RPMI8226 (cell line): ENCODE measurements around the gene ASCC3.
A peak's percentile ranks its signal among the peaks of the same experiment; 100 is the strongest.
"Not testable (repeated sequence)": the region's sequence is repeated elsewhere in the genome, so short reads cannot be mapped to it uniquely, and the experiment has no call there.

ENCODE experiments used
- DNase-seq: peaks from one replicate; pipeline ENCODE4 v3.0.0-alpha.2; 2015

Gene ASCC3

GRCh38 chr6:100657678-100658330 lies 223.3 kb downstream of the ASCC3 start:
- DNase-seq, result peak; percentile 4

- DNase-seq, result not testable (repeated sequence)
These were observed 240.0 kb downstream of the ASCC3 start for GRCh38 chr6:100641147-100641546.

GRCh38 chr6:100633096-100633777 lies 247.9 kb downstream of the ASCC3 start:
- no peak for DNase-seq

GRCh38 chr6:100630536-100630935 lies 250.6 kb downstream of the ASCC3 start:
- DNase-seq, result no peak

GRCh38 chr6:100627911-100628758 lies 253.0 kb downstream of the ASCC3 start:
- no peak for DNase-seq

GRCh38 chr6:100626721-100627120 lies 254.4 kb downstream of the ASCC3 start:
- DNase-seq, result no peak

GRCh38 chr6:100622907-100623692 lies 258.0 kb downstream of the ASCC3 start:
- DNase-seq, result no peak

GRCh38 chr6:100620085-100620840 lies 260.9 kb downstream of the ASCC3 start:
- DNase-seq, result no peak

GRCh38 chr6:100618351-100618671 lies 262.8 kb downstream of the ASCC3 start:
- DNase-seq, result no peak

- DNase-seq, result no peak
These were observed 263.3 kb downstream of the ASCC3 start for GRCh38 chr6:100617633-100618350.

- DNase-seq, result no peak
These were observed 266.2 kb downstream of the ASCC3 start for GRCh38 chr6:100614933-100615332.

GRCh38 chr6:100614386-100614785 lies 266.7 kb downstream of the ASCC3 start:
- no peak for DNase-seq

GRCh38 chr6:100613656-100614055 lies 267.5 kb downstream of the ASCC3 start:
- no peak for DNase-seq

GRCh38 chr6:100612094-100612493 lies 269.0 kb downstream of the ASCC3 start:
- no peak for DNase-seq

- no peak for DNase-seq
These were observed 281.9 kb downstream of the ASCC3 start for GRCh38 chr6:100599088-100599770.

GRCh38 chr6:100595456-100595855 lies 285.7 kb downstream of the ASCC3 start:
- DNase-seq, result no peak

GRCh38 chr6:100593522-100593921 lies 287.6 kb downstream of the ASCC3 start:
- no peak for DNase-seq

- DNase-seq, result no peak
These were observed 288.2 kb downstream of the ASCC3 start for GRCh38 chr6:100592929-100593328.

- no peak for DNase-seq
These were observed 303.7 kb downstream of the ASCC3 start for GRCh38 chr6:100577425-100577824.

GRCh38 chr6:100575921-100576320 lies 305.2 kb downstream of the ASCC3 start:
- DNase-seq, result no peak

GRCh38 chr6:100574836-100575235 lies 306.3 kb downstream of the ASCC3 start:
- no peak for DNase-seq
